ENCODE measurements around the gene KAT8. TPM values are rescaled to one million over a fixed set of nuclear protein-coding genes. Genes with fewer than 3 reads are reported as not detected.

Gene KAT8
- total and polyA plus RNA-seq, 2 of the 4 experiments (the other 2 are of a cell fraction), result 19.4 to 27.4 TPM

- in situ Hi-C loops (cut with MboI; ENCODE audit: low sequenced_read_pairs), result loop anchor here (10.0 kb wide), 1 partner anchor 99 kb away; the partner anchor contains the start of gene HSD3B7
- Histone ChIP-seq H3K9me1 (ENCODE audit: insufficient read depth, low read length) (peaks cover 3% of the 10 kb centered on the region; the same call in 1 of the 2 replicates), H2AFZ (replicated peaks; ENCODE audit: low read length, poor library complexity) (no peak overlapping the region), H3K4me1 (ENCODE audit: control insufficient read depth, insufficient read depth, low read length) (no peaks in the 10 kb centered on the region), H2BK20ac (ENCODE audit: low read depth, low read length) (no peak overlapping the region), H4K20me1 (ENCODE audit: insufficient read depth, low read length) (peaks cover 21% of the 10 kb centered on the region), H3K36me3 (ENCODE audit: control insufficient read depth, insufficient read depth, low read length) (peaks cover 70% of the 10 kb centered on the region), H2AK5ac (ENCODE audit: low read depth, low read length) (no peak overlapping the region), H2AK9ac (replicated peaks; ENCODE audit: low read depth, low read length, poor library complexity) (no peak overlapping the region), H3K79me1 (ENCODE audit: low read depth in 1 of 2, low read length in 2 of 2) (peaks cover 14 to 49% of the 10 kb centered on the region in 2 experiments), H3K18ac (ENCODE audit: low read depth, low read length) (no peak overlapping the region), H2BK15ac (ENCODE audit: low read depth, low read length) (no peak overlapping the region), H3K27me3 (ENCODE audit: control insufficient read depth, insufficient read depth, low read length) (no peaks in the 10 kb centered on the region), H3K23ac (ENCODE audit: low read depth, low read length) (no peak overlapping the region), H3K4me2 (ENCODE audit: low read depth, low read length) (no peak overlapping the region), H3K4ac (ENCODE audit: low read depth, low read length) (no peak overlapping the region), H3K9ac (ENCODE audit: low read depth, low read length) (no peak overlapping the region), H2BK120ac (ENCODE audit: low read depth, low read length) (no peak overlapping the region), H3K27ac (ENCODE audit: insufficient read depth, low read length) (no peak overlapping the region), H3K56ac (ENCODE audit: extremely low read depth, insufficient read depth, low read length) (no peak overlapping the region), H3K9me3 (ENCODE audit: control insufficient read depth, insufficient read depth, low read length) (no peaks in the 10 kb centered on the region), H2BK5ac (ENCODE audit: low read depth, low read length, poor library complexity, severe bottlenecking) (no peak overlapping the region), H4K91ac (ENCODE audit: insufficient read depth, low read depth, low read length) (no peak overlapping the region), H3K14ac (replicated peaks; ENCODE audit: low read depth, low read length) (no peak overlapping the region), H3K4me3 (ENCODE audit: insufficient read depth, low read depth, low read length) (no peak overlapping the region), H4K5ac (ENCODE audit: low read depth, low read length) (no peak overlapping the region), H4K8ac (ENCODE audit: low read depth in 2 of 2, low read length in 2 of 2) (no peak overlapping the region)
- WGBS, 2 experiments (ENCODE audit: extremely low coverage in 2 of 2, insufficient read length in 1 of 2), result 100% methylated on average over 1 of the region's 13 CpGs; no CpG with 5 or more reads in 1 of the 2 experiments
- DNase-seq, result no peak
- TF ChIP-seq FOS (IDR thresholded peaks at IDR 0.05; ENCODE audit: low read depth, low read length) (no peak), MAFK (IDR thresholded peaks at IDR 0.05; ENCODE audit: low read depth, low read length) (no peak), ELK1 (IDR thresholded peaks at IDR 0.05; ENCODE audit: borderline replicate concordance, low read depth, low read length) (no peak), CEBPB (IDR thresholded peaks at IDR 0.05; ENCODE audit: low read depth, low read length) (no peak), RAD21 (IDR thresholded peaks at IDR 0.05; ENCODE audit: low read length) (no peak), RFX5 (IDR thresholded peaks at IDR 0.05; ENCODE audit: low read depth, low read length) (no peak), SMC3 (IDR thresholded peaks at IDR 0.05; ENCODE audit: low read depth, low read length) (no peak), CTCF (conservative IDR thresholded peaks at IDR 0.05; ENCODE audit: low read depth, low read length) (no peak), POLR2A (IDR thresholded peaks at IDR 0.05; ENCODE audit: low read depth, low read length) (no peak), MXI1 (IDR thresholded peaks at IDR 0.05; ENCODE audit: borderline replicate concordance, low read depth, low read length) (no peak), MAZ (IDR thresholded peaks at IDR 0.05; ENCODE audit: borderline replicate concordance, low read depth, low read length) (no peak), BHLHE40 (IDR thresholded peaks at IDR 0.05; ENCODE audit: low read depth, low read length) (no peak), CHD1 (IDR thresholded peaks at IDR 0.05; ENCODE audit: low read depth, low read length) (no peak), RCOR1 (IDR thresholded peaks at IDR 0.05; ENCODE audit: insufficient replicate concordance, low read length) (no peak), NFE2L2 (IDR thresholded peaks at IDR 0.05; ENCODE audit: low read depth, low read length) (no peak), USF2 (IDR thresholded peaks at IDR 0.05; ENCODE audit: low read depth, low read length) (no peak)
- ChIA-PET POLR2A (ENCODE audit: unreplicated experiment) (interaction anchor here (0.6 kb wide), 1 partner anchor 90 kb away, joined by 4 read pairs; no protein-coding TSS in a partner anchor), CTCF (no interaction called here)
- no TSS peak for BruUV-seq (replicated peaks)
- intact Hi-C loops (cut with micrococcal nuclease), result no loop called here
- dilution Hi-C loops (cut with HindIII; ENCODE audit: low sequenced_read_pairs, unreplicated experiment), result no loop called here
- no peak for ATAC-seq (ENCODE audit: low read depth)
Observed at GRCh38 chr16:31083981-31084380, 33.5 kb upstream of the KAT8 start.
